Bone marrow (tissue), 2 donors: ENCODE measurements around the gene TMEM191B.
"Not testable (repeated sequence)": the region's sequence is repeated elsewhere in the genome, so short reads cannot be mapped to it uniquely, and the experiment has no call there.

Source experiments
- DNase-seq, 2 donors: peaks; one replicate each; lab custom pipeline; 2025; lab: John Stamatoyannopoulos, UW

The TMEM191B gene

GRCh38 chr22:18527752-18528596 is at the start of gene TMEM191B:
Gene TMEM191B, plus strand, starts transcription at chr22:18527802. Its CDS starts 179 bp downstream, at chr22:18527981.
- DNase-seq: not testable (repeated sequence)

GRCh38 chr22:18496227-18496626 is 31.4 kb upstream of the TMEM191B start:
- DNase-seq: not testable (repeated sequence)

DNA sequence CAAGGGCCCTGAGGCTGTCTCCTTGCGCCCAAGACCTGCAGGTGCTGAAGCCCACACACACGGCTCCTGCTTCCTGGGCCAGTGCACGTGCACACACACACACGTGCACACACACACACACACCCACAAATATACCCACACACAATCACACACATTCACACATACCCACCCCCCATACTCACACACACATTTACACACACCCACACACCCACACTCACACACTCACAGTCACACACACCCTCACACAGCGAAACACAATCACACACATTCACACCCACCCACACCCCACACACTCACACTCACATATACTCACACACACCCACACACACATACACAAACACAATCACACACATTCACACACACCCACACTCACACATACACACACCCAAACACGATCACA is 16.3 kb upstream of the TMEM191B start:
- not testable (repeated sequence) for DNase-seq

DNA sequence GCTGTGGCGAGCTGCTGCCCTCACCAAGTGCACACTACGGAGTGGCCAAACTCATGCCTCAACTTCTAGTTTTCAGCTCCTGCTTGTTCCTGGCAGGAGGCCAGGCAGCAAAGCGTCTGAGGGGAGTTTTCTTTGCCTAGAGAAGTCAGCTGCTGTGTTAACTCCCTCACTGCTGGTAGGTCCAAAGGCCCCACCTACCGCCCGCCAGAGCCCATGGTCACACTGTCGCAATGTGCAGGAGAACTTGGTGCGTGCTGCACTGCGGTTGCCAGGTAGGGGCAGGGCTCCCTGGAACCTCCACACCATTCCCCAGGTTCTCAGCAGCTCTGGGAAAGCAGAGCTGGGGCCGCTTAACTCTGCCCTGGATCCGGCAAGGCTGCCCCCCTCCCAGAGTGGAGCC is 15.2 kb upstream of the TMEM191B start:
- not testable (repeated sequence) for DNase-seq

GRCh38 chr22:18513454-18513853 is 14.1 kb upstream of the TMEM191B start:
- DNase-seq: not testable (repeated sequence)

- not testable (repeated sequence) for DNase-seq
Measured at GRCh38 chr22:18518061-18518460, 9.5 kb upstream of the TMEM191B start, which contains the start of gene GGTLC3. Gene GGTLC3, minus strand, starts transcription at chr22:18518161. Its CDS starts 264 bp downstream, at chr22:18517897.

- not testable (repeated sequence) for DNase-seq
Measured at GRCh38 chr22:18522762-18523161, 4.8 kb upstream of the TMEM191B start.

DNA sequence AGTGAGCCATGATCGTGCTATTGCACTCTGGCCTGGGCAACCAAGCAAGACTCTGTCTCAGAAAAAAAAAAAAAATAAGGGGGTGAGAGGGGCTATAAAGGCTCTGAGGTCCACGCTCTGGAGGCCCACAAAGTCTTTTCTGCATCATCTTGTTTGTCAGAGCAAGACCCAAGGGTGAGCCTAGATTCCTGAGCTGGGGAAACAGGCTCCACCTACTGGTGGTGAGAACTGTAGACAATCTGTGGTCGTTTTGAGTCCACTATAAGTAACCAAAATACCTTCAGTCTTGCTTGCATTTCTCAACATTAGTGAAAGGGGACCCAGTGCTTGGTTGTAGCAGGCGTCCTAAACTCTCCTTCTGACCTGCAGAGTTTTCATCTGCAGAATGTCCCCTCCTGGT is 4.3 kb upstream of the TMEM191B start:
- DNase-seq: not testable (repeated sequence)

DNA sequence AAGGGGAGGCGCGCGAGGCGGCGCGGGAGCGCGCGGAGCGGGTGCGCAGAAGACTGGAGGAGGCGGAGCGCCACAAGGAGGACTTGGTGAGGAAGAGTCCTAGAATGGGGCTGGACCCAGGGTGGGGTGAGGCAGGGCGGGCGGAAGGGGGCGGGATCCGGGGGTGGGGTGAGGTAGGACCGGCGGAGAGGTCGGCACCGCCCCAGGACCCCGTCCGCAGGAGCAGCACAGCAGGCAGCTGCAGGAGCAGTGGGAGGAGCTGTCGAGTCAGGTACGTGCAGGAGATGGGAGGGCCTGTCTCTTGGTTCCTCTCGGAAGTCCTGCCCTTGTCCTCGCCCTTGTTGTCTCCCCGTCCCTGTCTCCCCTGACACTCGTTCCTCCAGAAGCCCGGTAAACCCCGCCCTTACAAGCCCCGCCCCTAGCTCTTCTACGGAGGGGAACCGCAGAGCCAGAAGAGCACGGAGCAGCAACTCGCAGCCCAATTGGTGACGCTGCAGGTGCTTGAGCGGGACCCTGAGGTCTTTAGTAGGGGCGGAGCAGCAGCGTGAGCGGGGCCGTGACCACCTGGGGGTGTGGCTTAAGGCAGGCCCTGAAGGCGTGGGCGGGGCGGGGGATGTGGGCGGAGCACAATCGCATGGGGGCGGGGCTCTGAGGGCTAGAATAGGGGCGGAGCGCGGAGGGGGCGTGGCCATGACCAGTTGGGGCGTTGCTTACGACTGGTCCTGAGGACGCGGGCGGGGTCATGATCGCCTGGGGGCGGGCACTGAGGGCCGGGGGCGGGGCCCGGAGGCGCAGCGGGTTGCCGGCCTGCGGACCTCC is 1.2 kb downstream of the TMEM191B start:
- DNase-seq: not testable (repeated sequence)

DNA sequence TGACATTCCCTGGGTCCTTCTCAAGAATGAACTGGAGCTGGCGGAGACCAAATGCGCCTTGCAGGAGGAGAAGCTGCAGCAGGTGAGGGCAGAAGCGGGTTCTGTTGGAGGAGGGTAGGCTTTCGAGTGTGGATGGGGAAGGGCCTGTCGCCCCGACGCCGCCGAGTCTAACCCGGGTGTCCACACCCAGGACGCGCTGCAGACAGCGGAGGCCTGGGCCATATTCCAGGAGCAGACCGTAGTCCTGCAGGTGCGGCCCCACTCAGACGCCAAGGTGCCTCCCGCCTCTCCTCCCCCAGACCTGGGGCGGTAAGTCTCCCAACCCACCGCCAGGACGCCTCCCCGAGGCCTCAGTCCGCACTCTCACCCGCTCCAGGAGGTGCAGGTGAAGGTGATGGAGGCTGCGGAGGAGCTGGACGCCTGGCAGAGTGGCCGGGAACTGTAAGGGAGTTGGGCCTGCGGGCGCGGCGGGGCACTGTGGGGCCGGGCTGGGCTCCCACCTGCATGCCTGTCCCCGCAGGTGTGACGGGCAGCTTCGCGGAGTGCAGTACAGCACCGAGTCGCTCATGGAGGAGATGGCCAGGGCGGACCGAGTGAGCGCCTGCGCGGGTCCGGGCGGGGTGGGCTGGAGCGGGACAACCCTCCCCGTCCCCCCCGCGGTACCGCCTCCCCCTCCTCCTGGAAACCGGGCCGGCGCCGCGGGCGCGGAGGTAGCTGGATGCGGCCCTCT is 2.0 kb downstream of the TMEM191B start:
- not testable (repeated sequence) for DNase-seq

- not testable (repeated sequence) for DNase-seq
Measured at GRCh38 chr22:18533633-18534032, 6.0 kb downstream of the TMEM191B start.

DNA sequence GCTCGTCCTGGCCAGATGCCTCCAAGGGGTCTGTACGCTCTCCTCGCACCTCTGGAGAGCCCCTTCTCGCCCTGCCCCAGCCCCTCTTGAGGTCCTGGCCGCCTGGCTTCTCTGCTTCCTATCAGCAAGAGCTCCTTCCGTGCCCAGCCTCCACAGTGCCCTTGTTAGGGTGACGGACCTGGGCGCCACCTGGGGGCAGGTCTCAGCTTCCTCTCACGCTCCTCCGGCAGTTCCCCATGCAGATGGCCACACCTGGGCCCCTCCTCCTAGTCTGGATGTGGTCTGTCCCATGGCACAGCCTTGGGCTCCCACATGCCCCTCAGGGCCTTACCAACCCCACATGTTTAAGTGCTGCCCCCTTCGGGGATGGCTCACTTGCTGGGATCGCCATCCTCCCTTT is 6.7 kb downstream of the TMEM191B start:
- DNase-seq: not testable (repeated sequence)

DNA sequence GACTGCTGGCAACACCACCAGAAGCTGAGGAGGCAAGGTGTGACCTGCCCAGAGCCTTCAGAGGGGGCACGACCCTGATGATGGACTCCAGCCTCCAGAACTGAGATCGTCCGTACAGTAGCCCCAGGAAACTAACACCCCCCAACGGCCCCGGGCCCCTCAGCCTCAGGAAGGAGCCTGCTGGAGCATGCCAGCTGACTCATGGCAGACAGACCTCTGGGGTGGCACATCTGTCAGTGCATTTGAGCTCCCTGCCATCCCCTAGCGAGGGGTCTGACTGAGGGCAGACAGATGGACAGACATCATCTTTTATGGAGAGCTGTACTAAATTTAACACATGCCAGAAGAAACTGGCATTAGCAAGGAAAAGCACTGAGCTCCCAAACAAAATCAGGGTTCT is 12.4 kb downstream of the TMEM191B start:
- not testable (repeated sequence) for DNase-seq

GRCh38 chr22:18543400-18543799 is 15.8 kb downstream of the TMEM191B start:
- not testable (repeated sequence) for DNase-seq

GRCh38 chr22:18544615-18545014 is 17.0 kb downstream of the TMEM191B start:
- DNase-seq: not testable (repeated sequence)

DNA sequence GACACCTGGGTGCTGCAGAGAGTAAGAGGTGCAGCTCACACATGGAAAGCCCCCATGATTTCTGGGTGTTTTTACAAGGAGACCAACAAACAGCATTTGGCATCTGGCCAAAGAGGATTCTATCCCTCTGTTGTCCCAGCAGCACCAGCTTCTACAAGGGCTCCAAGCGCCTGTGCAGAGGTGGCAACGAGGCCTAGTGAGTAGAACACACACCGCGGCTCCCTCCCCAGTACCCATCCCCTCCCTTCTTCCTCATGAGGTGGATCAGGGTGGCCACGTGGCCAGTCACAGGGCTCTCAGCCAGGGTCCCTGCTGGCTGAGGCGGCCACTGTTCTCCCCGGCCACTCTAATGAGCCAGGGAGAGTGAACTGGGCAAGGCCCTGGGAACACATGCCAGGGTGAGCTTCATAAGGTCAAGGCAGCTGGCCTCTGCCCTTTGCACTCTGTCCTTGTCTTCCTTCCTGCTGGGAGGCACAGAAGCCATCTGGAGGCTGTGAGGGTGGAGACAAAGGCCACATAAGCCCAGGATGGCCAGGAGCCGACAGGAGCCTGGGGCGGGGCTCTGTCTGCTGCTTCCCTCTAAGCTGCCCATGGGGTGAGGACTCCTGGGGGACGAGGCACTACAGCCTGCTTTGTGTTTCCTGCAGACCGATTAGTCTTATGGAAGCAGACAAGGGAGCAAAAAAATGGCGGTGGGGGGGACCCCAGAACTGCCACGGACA is 22.0 kb downstream of the TMEM191B start:
- not testable (repeated sequence) for DNase-seq

DNA sequence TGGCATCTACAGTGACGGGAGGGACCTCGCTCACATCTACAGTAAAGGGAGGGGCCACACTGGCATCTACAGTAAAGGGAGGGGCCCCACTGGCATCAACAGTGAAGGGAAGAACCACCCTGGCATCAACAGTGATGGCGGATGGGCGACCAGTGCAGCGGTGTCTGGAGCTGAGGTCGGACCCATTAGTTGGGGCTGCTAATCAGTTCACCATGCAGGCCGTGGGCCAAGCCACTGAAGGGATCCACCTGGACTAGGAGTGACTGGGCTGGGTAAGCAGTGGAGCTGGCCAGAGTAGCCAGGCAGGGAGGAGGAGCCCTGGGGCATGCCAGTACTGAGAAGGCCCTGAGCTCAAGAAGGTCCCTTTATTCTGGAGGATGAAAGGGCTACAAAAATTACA is 23.4 kb downstream of the TMEM191B start:
- not testable (repeated sequence) for DNase-seq

DNA sequence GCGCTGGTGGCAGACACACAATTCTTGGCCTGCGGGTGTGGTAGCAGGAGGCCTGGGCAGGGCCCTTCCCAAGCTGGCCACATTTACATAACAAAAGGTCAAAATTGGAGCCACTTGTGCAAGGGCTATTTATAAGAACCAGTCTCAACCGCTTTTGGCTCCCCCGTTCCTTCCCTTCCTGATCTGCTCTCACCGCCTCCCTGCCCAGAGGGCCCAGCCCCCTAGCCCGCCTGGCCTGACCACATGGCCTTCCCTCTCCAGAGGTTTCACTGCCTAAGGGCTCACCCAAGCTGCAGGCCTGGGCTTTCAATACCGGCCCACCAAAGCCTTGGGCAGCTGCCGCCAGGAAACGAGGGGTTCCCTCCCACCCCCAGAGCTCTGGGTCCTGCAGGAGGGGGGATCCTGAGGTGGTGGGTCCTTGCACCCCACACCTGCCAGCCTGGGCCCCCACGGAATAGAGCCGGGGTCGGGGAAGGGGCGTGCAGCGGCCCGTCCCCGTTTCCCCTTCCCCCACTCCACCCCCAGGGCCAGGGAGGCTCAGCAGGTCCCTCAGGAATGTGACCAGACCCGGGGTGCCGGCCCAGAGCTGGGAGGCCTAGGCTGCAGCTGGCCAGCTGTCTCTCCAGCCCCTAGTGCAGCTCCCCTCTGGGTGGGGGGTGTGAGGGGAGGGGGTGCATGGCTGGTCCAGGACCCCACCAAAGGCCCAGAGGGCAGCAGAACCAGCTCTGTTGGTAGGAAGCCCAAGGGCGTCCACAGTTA is 25.4 kb downstream of the TMEM191B start:
- not testable (repeated sequence) for DNase-seq

DNA sequence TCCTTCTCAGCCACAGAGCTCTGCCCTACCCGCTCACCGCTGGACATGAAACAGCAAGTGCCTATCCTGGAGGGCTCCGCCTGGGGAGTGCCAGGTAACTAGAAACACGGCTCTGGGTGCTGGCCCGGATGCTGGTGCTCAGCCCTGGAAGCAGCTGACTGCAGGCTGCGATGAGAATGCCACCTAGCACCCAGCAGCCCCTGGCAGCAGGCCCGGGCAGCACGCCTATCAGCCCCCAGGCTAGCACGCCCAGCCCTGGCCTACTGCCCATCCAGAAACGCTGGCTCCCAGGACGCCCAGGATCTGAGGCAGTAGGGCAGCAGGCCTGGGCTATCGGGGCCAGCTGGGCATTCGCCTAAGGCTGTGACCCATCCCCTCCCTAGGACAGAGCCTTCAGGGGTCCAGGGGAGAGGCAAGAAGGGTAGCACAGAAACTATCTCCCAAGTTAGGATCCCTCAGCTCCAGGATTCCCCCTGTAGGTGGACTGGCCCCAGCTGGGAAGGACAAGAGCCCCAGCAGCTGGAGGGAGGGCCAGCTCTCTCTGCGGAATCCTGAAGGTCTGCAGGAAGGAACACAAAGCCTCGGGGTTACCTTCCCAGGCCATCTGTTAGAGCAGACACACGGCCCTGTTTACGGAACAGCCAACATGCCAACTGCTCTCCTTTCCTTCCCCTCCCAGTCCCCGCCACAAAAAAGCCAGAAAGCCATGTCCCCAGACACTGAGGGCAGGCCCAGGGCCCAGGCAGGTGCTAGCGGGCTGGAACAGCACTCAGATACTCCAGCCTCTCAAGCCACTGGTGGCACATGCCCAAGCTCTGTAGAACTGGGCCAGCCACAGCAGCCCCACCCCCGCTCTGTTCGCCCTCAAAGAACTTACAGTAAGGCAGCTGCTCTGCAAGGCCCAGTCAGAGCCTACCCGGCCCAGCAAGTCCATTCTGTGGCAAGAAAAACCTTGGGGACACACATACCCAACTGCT is 27.0 kb downstream of the TMEM191B start:
- DNase-seq: not testable (repeated sequence)
